Stromal cell of bone marrow (primary cell): ENCODE results near the gene PGAP3.
"Not testable (repeated sequence)": the region's sequence is repeated elsewhere in the genome, so short reads cannot be mapped to it uniquely, and the experiment has no call there.

Source experiments
- DNase-seq: peaks from one replicate; pipeline ENCODE4 v3.0.0-alpha.2; 2012; ENCODE audit warnings: low read depth

Gene PGAP3

DNA sequence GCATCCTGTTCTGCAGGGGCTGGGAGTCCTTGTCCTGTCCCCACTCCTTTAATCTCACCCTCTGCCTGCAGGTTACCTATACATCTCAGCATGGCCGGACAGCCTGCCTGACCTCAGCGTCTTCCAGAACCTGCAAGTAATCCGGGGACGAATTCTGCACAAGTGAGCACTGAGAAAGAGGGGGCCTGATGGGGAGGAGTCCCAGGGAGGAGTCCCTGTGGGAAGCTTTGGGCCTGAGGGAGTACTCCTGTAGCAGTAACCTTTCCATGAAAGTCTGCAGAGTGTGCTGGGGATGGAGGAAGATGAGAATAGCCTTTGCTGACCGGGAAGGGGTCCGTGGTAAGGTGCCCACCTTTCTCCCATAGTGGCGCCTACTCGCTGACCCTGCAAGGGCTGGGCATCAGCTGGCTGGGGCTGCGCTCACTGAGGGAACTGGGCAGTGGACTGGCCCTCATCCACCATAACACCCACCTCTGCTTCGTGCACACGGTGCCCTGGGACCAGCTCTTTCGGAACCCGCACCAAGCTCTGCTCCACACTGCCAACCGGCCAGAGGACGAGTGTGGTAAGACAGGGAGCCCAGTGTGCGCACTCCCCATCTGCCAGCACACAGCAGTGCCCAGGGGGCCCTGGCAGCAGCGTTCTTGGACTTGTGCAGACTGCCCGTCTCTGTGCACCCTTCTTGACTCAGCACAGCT lies 27.7 kb upstream of the PGAP3 start:
- no peak for DNase-seq

GRCh38 chr17:39714234-39714633 lies 26.4 kb upstream of the PGAP3 start:
- DNase-seq, result no peak

GRCh38 chr17:39711851-39712250 lies 24.0 kb upstream of the PGAP3 start:
- DNase-seq, result no peak

DNA sequence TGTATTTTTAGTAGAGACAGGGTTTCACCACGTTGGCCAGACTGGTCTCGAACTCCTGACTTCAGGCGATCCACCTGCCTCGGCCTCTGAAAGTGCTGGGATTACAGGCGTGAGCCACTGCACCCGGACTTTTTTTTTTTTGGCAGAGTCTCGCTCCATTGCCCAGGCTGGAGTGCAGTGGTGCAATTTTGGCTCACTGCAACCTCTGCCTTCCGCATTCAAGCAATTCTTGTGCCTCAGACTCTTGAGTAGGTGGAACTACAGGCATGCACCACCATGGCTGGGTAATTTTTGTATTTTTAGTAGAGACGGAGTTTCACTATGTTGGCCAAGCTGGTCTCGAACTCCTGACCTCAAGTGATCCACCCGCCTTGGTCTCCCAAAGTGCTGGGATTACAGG lies 23.2 kb upstream of the PGAP3 start:
- DNase-seq, result not testable (repeated sequence)

DNA sequence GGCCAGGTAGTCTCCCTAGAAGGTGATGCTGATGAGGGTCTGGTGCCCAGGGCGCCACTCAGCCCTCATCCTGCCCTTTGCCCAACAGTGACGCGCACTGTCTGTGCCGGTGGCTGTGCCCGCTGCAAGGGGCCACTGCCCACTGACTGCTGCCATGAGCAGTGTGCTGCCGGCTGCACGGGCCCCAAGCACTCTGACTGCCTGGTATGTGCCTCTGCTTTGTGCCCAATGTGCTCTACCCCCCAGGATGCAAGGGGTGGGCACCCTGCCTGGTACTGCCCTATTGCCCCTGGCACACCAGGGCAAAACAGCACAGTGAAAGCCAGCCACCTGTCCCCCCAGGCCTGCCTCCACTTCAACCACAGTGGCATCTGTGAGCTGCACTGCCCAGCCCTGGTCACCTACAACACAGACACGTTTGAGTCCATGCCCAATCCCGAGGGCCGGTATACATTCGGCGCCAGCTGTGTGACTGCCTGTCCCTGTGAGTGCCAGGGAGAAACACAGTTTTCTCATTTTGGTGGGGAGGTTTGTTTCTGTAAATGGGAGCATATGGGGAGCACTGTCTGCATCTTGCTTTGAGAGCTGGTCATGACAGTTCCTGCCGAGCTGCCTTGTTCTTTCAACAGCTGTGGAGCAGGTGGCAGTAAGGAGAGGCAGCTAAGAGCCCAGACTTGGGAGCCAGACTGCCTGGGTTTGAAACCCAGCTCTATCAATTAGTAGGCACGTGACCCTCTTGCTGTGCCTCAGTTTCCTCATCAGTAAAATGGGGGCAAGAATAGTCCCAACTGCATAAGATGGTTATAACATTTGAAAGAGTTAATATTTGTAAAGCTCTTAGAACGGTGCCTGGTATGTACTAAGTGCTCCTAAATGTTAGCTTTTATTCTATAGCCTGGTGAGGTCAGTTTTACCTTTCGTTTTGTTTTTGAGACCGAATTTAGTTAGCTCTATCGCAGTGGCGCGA lies 22.4 kb upstream of the PGAP3 start:
- no peak for DNase-seq

DNA sequence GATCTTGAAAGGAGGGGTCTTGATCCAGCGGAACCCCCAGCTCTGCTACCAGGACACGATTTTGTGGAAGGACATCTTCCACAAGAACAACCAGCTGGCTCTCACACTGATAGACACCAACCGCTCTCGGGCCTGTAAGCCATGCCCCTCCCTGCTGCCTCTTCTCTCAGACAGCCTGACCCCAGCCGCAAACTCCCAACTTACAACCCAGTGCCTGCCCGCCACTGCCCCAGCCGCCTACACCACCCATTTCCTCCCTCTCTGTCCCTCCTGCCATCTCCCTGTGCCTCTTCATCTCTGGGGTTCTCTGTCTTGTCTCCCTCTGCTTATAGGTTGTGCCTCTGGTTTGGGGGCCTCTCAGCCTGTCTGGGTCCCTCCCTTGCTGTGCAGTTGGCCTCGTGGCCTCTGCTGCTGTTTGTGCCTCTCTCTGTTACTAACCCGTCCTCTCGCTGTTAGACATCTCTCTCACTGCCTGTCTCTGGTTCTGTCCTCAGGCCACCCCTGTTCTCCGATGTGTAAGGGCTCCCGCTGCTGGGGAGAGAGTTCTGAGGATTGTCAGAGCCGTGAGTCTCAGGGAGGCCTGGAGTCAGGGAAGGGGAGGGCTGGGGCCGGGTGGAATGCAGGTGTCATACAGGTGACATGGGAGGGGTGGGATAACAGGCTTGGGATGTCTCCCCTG lies 21.6 kb upstream of the PGAP3 start:
- no peak for DNase-seq

GRCh38 chr17:39706921-39707337 lies 19.1 kb upstream of the PGAP3 start:
- no peak for DNase-seq

DNA sequence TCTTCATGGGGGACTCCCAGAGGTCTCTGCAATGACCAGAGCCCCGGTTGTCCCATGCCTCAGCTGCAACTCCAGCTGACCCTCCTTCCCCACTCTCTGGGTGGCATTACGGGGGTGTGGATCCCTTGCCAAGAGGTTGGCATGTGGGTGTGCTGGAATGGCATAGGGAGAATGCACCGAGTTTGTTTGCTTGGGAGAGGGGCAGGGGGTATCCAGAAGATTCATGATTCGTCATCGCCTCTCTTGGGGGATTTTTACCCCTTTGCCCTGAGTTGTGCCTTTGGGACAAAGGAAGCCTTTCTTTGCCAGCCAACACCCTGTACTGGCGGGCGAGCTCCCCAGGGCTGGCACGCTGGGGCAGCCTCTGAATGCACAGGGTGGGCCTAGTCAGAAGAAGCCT lies 18.5 kb upstream of the PGAP3 start:
- no peak for DNase-seq

- no peak for DNase-seq
Measured at GRCh38 chr17:39705786-39706348, 18.0 kb upstream of the PGAP3 start.

DNA sequence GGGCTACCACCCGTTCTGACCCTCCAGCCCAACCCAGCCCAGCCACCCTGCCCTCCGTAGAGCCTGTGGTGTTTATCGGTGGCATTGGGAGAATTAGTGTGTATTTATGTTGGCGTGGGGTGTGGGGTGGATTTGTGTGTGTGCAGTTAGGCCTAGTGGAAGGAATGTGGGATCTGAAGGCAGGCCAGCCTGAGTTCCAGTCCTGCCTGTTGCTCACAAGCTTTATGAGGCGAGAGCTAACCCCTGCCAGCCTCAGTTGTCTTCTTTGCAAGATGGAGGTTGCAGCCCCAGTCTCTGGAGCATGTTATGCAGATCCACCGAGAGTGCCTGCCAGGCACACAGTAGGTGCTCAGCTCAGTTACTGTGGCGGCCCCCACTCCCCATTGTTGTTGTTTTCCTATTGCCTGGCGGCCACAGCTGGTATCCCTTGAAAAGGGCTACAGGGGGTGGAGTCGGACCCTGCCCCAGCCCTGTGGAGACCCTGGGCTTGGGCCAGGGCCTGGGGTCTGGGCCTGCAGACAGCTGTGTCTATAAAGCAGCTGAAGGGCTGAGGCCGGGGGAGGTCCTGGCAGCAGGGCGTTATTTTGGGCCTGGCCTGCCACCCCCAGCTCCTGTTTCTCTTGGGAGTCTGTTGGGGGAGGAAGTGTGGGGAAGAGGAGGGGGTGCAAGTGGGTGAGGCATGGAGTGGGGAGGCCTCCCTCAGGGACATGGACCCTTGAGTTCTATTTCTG lies 17.1 kb upstream of the PGAP3 start:
- no peak for DNase-seq

GRCh38 chr17:39703913-39704312 lies 16.1 kb upstream of the PGAP3 start:
- no peak for DNase-seq

DNA sequence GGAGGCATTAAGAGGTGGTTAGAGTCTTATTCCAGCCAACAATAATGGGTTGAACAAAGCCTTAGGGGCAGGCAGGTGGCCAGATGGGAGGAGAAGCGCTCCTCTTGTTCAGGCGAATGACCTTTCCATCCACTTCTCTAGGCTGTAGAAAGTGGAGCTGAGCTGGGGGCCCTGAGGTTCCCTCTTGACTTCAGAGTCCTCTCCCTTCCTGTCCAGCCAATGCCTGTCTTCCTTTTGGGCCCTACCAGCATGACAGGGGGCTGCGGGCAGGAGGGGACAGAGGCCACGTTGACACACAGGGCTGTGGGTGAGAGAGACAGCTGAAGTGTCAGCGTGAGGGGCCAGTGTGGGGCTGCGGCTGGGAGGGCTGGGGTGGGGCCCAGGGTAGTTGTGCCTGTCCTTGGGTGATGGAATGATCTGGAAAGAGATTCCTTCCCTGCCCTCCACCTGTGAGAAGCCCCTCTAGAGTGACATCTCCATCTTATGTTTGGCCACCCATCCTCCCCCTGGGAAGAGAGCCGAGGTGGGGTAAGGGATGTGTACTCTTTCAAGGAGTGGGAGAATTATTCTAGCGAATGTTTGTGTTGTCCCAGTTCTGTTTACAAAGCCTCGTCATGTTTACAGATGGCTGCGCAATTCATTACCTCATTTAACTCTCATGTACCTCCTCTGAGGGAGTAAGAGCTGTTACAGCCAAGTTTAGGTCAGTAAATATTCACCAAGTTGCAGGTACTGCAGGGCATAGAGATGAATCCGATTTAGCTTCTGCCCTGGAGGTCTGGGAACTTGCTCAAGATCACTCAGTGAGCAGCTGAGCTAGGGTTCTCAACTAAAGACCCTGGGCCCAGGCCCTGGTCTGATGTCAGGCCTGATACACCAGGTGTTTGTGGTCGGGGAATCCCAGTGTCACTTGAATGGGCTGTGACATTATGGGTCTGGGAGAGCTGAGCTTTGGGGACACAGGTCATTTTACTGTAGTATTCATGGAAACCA lies 15.3 kb upstream of the PGAP3 start:
- no peak for DNase-seq

DNA sequence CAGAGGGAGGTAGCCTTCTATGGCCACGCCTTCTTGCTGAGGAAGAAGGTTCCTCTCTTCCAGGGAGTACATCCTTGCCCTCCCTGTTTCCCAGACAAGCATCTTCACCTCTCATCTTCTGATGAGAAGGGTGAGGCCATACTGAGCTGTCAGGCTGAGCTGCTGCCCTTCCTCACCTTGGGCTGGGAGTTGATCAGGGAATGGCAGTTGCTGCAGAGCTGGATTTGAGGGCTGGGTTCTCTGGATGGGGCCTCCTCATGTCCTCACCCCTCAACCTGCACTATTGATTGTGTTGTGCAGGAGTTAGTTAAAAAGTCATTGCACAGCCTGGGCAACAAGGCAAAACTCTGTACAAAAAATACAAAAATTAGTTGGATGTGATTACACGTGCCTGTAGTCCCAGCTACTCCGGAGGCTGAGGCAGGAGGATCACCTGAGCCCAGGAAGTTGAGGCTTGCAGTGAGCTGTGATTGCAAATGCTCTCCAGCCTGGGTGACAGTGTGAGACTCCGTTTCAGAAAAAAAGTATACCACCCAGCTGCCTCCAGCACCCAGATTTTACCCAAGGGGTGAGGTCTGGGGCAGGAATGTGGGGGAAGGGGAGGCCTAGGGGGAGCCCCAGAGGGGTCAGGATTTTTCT lies 14.0 kb upstream of the PGAP3 start:
- DNase-seq, result no peak

GRCh38 chr17:39701012-39701783 lies 13.3 kb upstream of the PGAP3 start:
- no peak for DNase-seq

- DNase-seq, result no peak
Measured at GRCh38 chr17:39700148-39700987, 12.5 kb upstream of the PGAP3 start.

DNA sequence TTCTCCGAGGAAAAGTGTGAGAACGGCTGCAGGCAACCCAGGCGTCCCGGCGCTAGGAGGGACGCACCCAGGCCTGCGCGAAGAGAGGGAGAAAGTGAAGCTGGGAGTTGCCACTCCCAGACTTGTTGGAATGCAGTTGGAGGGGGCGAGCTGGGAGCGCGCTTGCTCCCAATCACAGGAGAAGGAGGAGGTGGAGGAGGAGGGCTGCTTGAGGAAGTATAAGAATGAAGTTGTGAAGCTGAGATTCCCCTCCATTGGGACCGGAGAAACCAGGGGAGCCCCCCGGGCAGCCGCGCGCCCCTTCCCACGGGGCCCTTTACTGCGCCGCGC lies 11.9 kb upstream of the PGAP3 start, which contains the start of gene ERBB2:
Gene ERBB2 (plus strand): TSS at position 247 of the 330 bp plus-strand sequence. CDS start 175 bp downstream, outside the sequence.
- DNase-seq, result peak; percentile 66

- DNase-seq, result not testable (repeated sequence)
Measured at GRCh38 chr17:39699157-39699817, 11.4 kb upstream of the PGAP3 start.

DNA sequence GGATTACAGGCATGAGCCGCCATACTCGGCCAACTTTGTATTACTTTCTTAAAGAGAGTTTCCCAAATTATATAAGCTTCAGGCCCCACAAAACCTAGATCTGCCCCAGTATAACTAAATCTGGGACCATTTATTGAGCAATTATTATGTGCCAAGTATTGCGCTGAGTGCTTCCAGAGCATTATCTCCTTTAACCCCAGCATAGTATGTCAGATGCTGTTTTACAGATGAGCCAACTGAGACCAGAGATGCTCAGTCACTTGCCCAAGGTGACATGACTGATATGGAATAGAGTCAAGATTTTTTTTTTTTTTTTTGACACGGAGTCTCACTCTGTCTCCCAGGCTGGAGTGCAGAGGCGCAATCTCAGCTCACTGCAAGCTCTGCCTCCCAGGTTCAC lies 10.1 kb upstream of the PGAP3 start:
- DNase-seq, result no peak
